Amygdala (tissue), 56 donors: ENCODE measurements around the gene MDC1.
A peak's percentile ranks its signal among the peaks of the same experiment; 100 is the strongest.
"Not testable (repeated sequence)": the region's sequence is repeated elsewhere in the genome, so short reads cannot be mapped to it uniquely, and the experiment has no call there.

Source experiments
- DNase-seq, 56 donors: peaks; one replicate each; lab custom pipeline; 2025; lab: John Stamatoyannopoulos, UW

The MDC1 gene

DNA sequence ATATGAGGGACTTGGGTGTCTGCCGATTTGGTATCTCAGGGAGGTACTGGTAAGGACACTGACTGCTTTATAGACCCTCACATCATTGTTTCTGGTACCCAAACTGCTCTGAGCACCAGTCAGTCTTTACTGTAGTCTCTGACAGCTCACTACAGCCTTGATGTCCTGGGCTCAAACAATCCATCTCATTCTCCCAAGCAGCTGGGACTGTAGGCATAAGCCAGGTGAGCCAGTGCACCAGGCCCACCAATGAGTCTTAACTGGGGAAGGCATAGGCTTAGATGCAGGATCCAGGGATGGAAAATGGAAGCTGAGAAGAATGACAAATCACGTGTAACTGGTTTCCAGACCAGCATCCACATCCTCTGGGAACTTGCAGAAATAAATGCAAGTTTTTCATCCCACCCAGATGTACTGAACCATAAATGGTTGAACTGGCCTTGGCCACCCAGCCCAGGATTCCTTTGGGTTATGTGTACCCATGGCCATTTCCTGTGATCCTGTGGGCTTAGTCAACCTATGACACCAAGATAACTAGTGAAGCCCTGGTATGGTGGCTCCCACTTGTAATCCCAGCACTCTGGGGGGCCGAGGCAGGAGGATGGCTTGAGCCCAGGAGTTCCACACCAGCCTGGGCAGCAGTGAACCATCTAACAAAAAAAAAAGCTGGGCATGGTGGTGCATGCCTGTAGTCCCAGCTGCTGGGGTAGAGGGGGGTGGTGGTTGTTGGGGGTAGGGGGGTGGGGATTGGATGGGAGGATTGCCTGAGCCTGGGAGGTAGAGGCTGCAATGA lies 8.8 kb upstream of the MDC1 start:
- DNase-seq, result no peak

DNA sequence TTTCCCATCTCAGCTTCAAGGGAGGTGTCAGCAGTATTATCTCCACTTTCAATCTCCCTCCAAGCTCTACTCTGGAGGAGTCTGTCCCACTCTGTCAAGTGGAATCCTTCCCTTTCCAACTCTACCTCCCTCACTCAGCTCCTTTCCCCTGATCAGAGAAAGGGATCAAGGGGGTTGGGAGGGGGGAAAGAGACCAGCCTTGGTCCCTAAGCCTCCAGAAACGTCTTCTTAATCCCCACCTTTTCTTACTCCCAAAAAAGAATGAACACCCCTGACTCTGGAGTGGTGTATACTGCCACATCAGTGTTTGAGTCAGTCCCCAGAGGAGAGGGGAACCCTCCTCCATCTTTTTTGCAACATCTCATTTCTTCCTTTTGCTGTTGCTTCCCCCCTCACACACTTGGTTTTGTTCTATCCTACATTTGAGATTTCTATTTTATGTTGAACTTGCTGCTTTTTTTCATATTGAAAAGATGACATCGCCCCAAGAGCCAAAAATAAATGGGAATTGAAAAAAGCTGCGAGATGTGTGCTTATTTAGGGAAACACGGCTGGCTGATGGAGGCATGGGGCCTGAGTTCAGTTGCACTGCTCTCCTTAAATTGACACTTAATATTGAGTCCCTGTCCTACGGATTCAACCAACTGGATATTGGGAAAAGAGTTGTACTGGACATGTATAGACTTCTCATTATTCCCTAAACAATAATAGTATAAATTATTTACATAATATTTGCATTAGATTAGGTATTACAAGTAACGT lies 8.0 kb upstream of the MDC1 start:
- DNase-seq, result no peak

DNA sequence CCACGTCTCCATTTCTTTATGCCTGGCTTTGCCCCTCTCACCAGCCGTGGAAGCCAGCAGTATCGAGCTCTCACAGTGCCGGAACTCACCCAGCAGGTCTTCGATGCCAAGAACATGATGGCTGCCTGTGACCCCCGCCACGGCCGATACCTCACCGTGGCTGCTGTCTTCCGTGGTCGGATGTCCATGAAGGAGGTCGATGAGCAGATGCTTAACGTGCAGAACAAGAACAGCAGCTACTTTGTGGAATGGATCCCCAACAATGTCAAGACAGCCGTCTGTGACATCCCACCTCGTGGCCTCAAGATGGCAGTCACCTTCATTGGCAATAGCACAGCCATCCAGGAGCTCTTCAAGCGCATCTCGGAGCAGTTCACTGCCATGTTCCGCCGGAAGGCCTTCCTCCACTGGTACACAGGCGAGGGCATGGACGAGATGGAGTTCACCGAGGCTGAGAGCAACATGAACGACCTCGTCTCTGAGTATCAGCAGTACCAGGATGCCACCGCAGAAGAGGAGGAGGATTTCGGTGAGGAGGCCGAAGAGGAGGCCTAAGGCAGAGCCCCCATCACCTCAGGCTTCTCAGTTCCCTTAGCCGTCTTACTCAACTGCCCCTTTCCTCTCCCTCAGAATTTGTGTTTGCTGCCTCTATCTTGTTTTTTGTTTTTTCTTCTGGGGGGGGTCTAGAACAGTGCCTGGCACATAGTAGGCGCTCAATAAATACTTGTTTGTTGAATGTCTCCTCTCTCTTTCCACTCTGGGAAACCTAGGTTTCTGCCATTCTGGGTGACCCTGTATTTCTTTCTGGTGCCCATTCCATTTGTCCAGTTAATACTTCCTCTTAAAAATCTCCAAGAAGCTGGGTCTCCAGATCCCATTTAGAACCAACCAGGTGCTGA lies 7.0 kb upstream of the MDC1 start:
- not testable (repeated sequence) for DNase-seq

DNA sequence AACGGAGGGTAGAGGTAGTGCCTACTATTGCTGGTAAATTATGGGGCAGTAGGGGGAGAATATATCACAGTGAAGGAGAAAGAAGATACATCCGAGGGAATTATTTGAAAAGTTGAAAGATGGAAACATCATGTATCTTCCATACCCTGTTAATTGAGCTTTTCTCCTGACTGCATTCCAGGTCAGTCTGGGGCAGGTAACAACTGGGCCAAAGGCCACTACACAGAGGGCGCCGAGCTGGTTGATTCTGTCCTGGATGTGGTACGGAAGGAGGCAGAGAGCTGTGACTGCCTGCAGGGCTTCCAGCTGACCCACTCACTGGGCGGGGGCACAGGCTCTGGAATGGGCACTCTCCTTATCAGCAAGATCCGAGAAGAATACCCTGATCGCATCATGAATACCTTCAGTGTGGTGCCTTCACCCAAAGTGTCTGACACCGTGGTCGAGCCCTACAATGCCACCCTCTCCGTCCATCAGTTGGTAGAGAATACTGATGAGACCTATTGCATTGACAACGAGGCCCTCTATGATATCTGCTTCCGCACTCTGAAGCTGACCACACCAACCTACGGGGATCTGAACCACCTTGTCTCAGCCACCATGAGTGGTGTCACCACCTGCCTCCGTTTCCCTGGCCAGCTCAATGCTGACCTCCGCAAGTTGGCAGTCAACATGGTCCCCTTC lies 6.2 kb upstream of the MDC1 start:
- not testable (repeated sequence) for DNase-seq

DNA sequence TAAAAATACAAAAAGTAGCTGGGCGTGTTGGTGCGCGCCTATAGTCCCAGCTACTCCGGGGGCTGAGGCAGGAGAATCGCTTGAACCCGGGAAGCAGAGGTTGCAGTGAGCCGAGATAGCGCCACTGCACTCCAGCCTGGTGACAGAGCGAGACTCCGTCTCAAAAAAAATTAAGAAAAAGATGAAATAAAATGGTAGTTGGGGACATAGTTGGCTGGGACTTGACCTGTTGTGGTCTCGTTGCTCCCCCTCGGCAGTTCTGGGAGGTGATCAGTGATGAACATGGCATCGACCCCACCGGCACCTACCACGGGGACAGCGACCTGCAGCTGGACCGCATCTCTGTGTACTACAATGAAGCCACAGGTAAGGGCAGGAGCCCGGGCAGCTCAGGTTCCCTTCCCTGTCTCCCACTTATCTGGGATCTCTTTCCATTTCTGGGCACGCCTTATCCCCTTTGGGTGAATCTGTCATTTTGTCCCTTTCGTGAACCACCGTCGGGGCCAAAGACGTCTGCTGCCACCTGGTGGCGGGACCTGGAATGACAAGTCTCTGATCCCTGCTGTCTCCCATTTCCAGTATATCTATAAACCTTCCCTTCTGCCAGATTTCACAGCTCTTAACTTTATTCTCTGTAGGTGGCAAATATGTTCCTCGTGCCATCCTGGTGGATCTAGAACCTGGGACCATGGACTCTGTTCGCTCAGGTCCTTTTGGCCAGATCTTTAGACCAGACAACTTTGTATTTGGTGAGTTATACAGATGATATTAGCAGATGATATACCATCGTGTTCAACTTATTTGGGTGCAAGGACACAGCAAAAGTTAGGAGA lies 5.4 kb upstream of the MDC1 start:
- peak in 49 of 56 donors; percentile 11 to 89 (median 62) for DNase-seq

DNA sequence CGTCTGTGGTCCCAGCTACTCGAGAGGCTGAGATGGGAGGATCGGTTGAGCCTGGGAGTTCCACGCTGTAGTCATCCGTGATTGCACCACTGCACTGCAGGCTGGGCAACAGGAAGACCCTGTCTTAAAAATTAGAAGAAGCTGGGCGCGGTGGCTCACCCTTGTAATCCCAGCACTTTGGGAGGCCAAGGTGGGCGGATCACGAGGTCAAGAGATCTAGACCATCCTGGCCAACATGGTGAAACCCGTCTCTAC lies 4.9 kb upstream of the MDC1 start:
- not testable (repeated sequence) for DNase-seq

DNA sequence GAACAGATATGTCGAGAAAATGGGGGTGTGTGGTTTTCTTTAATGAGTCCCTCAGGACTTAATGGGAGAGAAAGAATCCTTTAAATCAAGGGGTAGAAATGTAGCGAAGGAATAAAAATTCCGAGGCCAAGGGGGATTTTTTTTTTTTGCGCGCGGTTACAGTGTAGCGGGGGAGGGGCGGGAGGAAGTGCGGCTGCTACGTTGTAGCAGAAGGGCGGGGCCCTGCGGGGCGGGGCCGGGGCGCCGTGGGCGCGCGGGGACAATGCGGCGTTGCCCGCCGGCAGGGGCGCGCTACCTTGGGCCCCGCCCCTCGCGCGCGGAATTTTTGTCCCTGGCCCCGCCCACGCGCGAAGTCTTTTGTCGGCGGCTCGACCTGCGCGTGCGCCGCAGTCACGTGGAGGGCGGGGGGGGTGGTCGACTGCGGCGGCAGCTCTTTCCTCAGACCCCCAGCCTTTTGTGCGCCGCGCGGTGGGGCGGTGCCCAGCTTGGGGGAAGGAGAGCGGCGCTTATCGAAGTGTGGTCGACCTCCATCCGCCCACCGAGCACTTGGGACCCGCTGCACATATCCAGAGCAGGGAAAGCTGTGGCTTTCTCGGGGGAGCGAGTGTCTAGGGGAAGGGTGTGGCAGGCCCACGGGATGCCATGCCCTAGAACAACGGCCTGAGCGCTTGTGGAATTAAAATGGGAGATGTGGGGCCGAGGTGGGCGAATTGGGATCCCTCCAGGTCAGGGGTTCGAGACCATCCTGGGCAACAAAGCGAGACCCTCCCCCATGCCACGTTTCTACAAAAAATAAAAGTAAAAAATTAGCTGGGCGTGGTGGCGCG lies 4.3 kb upstream of the MDC1 start:
- peak in 54 of 56 donors; percentile 25 to 89 (median 77) for DNase-seq

DNA sequence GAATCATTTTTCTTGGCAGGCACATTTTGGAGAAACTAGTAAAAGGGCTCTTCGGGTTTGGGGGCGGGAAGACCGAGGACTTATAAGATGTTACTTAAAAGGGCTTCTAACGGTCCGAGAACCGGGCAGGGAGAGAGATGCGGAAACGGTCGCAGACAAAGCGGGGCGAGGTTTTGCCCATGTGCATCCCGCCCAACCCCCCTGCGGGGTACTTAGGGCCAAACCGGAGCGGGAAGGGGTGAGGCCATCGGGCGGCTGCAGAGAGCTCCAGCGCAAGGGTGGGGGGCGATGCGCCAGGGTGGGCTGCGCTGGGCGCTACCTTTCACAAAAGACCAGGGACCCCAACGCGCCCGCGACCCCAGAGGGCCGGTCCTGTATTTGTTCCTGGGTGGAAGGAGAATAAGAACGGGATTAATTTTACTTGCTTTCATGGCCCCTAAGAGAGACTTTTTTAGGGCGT lies 3.7 kb upstream of the MDC1 start:
- DNase-seq, result peak in 32 of 56 donors; percentile 6 to 59 (median 32)

DNA sequence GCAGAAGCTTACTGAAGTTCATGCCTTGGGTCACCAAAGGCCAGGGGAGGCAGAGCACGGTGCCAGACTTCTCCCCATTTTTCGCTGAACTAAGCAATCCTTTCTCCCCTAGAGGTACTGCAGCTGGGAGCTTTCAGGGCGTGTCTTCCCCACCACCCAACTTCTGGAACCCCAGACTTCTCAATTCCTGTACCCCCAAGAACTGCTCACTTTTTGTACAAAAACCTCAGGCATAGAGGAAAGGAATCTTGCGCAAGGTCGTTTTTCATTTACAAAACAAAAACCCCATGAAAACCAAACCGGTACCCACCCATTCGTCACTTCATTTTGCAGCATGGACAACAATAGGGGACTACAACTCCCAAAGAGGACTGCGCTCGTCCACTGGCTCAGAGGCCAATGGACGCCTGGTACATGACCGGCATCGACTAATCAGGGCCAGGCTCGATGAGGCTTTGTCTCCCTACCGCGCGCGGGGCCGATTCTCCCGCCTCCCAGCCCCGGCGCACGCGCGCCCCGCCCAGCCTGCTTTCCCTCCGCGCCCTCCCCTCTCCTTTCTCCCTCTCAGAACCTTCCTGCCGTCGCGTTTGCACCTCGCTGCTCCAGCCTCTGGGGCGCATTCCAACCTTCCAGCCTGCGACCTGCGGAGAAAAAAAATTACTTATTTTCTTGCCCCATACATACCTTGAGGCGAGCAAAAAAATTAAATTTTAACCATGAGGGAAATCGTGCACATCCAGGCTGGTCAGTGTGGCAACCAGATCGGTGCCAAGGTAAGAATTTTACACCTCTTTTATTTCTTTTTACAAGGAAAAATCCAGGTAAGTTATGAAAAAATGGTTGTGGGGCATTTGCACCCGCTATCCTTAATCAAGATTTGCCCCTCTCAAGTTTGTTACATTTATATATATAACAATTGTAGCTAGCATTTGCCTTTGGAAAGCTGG lies 3.0 kb upstream of the MDC1 start, which contains the start of gene TUBB:
Gene TUBB, plus strand, starts transcription at position 562 of the 947 bp plus-strand sequence. Its CDS starts 155 bp downstream, at position 717.
- DNase-seq, result peak; percentile 53 to 99 (median 96)

DNA sequence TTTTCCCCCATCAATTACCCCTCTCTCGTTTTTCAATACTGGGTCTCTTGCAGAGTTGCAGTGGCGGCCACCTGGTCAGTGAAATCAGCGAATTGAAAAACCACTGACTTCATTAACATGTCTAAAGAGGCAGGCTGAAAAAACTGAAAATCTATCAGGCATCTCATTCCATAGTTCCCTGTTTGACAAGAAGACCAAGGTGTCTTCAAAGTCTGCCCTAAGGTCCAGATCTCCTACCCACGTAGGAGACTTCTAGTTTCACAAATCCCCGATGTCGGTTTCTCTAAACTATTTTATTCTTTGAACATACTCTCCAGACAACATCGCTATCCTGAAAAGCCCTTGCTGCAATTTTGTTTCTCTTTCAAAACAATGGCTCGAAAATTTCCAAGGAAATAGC lies 2.3 kb upstream of the MDC1 start:
- DNase-seq, result no peak

DNA sequence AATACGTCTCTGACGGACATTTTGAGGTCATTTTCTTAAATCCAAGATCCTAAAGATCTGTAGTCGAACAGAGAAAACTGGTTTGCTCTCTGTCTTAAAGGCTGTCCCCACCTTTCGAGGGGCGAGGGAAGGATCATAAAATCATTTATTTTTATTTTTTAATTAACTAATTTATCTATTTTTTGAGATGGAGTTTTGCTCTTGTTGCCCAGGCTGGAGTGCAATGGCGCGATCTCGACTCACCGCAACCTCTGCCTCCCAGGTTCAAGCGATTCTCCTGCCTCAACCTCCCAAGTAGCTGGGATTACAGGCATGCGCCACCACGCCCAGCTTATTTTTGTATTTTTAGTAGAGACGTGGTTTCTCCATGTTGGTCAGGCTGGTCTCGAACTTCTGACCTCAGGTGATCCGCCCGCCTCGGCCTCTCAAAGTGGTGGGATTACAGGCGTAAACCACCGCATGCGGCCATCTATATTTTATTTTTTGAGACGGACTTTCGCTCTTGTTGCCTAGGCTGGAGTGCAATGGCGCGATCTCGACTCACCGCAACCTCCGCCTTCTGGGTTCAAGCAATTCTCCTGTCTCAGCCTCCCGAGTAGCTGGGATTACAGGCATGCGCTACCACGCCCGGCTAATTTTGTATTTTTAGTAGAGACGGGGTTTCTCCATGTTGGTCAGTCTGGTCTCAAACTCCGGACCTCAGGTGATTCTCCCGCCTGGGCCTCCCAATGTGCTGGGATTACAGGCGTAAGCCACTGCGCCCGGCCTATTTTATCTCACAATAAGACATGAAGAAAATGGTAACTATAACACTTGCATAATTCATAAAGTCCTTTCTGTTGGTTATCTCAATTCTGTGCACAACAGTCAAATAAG lies 1.0 kb upstream of the MDC1 start:
- DNase-seq, result not testable (repeated sequence)

DNA sequence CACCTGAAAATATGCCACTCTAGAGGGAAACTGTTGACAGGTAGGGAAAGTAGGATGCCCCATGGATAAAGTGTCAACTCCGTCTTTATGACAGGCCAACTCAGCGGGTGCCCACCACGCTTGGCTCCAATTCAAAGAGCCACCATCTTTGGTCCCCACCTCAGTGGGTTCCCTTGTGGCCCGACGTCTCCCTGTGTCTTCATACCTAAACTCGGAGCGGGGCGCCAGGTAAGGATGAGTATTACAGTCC lies 277 bp downstream of the MDC1 start:
- DNase-seq, result no peak

DNA sequence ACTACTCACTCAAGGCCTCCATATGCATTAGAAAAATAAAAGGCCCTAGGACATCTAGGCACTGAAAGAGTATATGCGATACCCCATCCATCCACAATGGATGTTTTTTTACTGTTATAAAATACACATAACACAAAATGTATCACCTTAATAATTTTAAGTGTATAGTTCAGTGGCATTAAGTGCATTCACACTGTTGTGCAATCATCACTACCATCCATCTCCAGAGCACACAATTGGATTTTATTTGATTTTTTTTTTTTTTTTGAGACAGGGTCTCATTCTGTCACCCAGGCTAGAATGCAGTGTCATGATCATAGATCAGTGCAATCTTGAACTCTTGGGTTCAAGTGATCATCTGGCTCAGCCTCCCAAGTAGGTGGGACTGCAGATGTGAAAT lies 2.8 kb downstream of the MDC1 start:
- no peak for DNase-seq

DNA sequence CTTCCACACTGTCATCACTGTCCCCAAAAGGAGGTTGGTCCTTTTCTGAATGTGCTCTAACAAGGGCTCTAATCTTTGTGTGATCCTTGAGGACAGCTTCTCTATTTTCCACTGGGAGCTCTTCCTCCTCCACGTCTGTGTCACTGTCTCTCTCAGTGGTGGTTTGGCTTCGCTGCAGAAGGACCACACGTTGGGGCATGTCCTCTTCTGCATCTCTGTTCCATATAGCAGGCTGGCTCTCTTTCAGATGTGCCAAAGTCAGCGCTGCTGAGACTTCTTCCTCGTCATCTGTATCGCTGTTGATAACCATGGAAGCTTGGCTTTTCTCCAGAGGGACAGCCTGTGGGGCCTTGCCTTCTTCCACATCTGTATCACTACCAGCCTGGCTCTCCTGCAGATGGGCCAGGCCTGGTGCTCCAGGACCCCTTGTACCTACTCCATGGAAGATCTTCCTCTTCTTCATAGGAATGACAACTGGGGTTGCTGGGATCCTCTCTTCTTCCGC lies 4.6 kb downstream of the MDC1 start:
- DNase-seq, result no peak

DNA sequence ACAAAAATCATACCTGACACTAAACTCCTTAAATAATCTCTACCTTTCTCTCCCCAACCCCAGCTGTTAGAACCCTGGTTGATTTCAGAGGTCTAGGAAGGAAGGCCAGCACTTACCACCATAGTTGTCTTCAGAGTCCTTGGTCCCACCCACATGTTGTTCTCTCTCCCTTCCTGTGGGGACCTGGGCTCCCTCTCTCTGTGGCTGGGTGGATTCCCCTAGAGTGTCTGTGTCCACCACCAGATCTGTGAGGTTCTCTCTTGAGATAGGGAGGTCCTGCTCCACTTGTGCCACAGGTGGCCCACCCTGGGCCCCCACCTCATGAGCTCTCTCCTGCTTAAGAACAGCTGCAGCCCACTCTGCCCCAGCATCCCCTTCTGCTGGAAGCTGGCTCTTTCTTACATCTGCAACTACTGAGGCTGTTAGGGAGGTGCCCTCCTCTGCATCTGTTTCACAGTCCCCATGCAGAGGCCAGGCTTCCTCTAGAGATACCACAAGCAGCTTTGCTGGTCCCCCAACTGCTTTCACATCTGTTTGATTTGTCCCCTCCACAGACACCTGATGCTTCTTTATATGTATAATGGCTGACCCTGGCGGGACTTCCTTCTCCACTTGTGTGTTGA lies 5.2 kb downstream of the MDC1 start:
- no peak for DNase-seq
